ENCODE data around the gene GPD1L.
"Not testable (repeated sequence)": the region's sequence is repeated elsewhere in the genome, so short reads cannot be mapped to it uniquely, and the experiment has no call there.

The GPD1L gene

GRCh38 chr3:32106132-32106928, at the start of gene GPD1L:
Gene GPD1L (plus strand): TSS chr3:32106620. CDS start chr3:32106712, 92 bp downstream.
- H3K4me3 ChIP-seq: peak within 1 kb of the TSS; percentile 81 to 89
- H3K4me1 ChIP-seq: peaks cover 0 to 49% (median 32%) of the 10 kb centered on the region in 4 donors
- intact Hi-C loops (cut with DNase I; ENCODE audit: low total_unique reads): no loop called here
- peak in 1 of 2 experiments; percentile 3 for TF ChIP-seq CTCF (IDR thresholded peaks at IDR 0.05)
- H3K27ac ChIP-seq: peak within 1 kb of the TSS; percentile 67 to 84
- H3K36me3 ChIP-seq: no peaks in the 10 kb centered on the region
- H3K9me3 ChIP-seq: peaks cover 0 to 3% (median 0%) of the 10 kb centered on the region in 3 donors
- peak; percentile 92 to 98 for DNase-seq
- H3K27me3 ChIP-seq: no peaks in the 10 kb centered on the region

- H3K36me3 ChIP-seq; H3K27ac ChIP-seq; H3K27me3 ChIP-seq; H3K4me3 ChIP-seq; DNase-seq; intact Hi-C loops (cut with DNase I; ENCODE audit: low total_unique reads); H3K9me3 ChIP-seq; H3K4me1 ChIP-seq: not testable (repeated sequence)
These were observed 48.0 kb upstream of the GPD1L start for GRCh38 chr3:32058465-32058864.

- Histone ChIP-seq H3K4me3 (no peak overlapping the region), H3K27me3 (no peaks in the 10 kb centered on the region), H3K36me3 (no peaks in the 10 kb centered on the region), H3K4me1 (no peaks in the 10 kb centered on the region), H3K9me3 (no peaks in the 10 kb centered on the region), H3K27ac (no peak overlapping the region)
- intact Hi-C loops (cut with DNase I; ENCODE audit: low total_unique reads): no loop called here
- DNase-seq: no peak
- TF ChIP-seq CTCF (IDR thresholded peaks at IDR 0.05): no peak
These were observed 43.4 kb upstream of the GPD1L start for GRCh38 chr3:32062950-32063582.

GRCh38 chr3:32066686-32067085, 39.7 kb upstream of the GPD1L start:
- Histone ChIP-seq H3K4me3 (no peak overlapping the region), H3K27me3 (no peaks in the 10 kb centered on the region), H3K9me3 (no peaks in the 10 kb centered on the region), H3K27ac (no peak overlapping the region), H3K4me1 (no peaks in the 10 kb centered on the region), H3K36me3 (no peaks in the 10 kb centered on the region)
- intact Hi-C loops (cut with DNase I; ENCODE audit: low total_unique reads): no loop called here
- no peak for TF ChIP-seq CTCF (IDR thresholded peaks at IDR 0.05)
- DNase-seq: no peak

- H3K27ac ChIP-seq; H3K36me3 ChIP-seq; H3K4me3 ChIP-seq; intact Hi-C loops (cut with DNase I; ENCODE audit: low total_unique reads); H3K27me3 ChIP-seq; DNase-seq; H3K4me1 ChIP-seq; H3K9me3 ChIP-seq: not testable (repeated sequence)
These were observed 32.2 kb upstream of the GPD1L start for GRCh38 chr3:32074194-32074593.

GRCh38 chr3:32076566-32076965, 29.9 kb upstream of the GPD1L start:
- no peak for DNase-seq
- Histone ChIP-seq H3K4me1 (peaks cover 0 to 6% (median 0%) of the 10 kb centered on the region in 4 donors), H3K36me3 (no peaks in the 10 kb centered on the region), H3K4me3 (no peak overlapping the region), H3K27me3 (no peaks in the 10 kb centered on the region), H3K9me3 (no peaks in the 10 kb centered on the region), H3K27ac (no peak overlapping the region)
- intact Hi-C loops (cut with DNase I; ENCODE audit: low total_unique reads): no loop called here
- TF ChIP-seq CTCF (IDR thresholded peaks at IDR 0.05): no peak

Data from tibial artery (tissue), 4 donors.